ENCODE data around the gene SCLY.
"Not testable (repeated sequence)": the region's sequence is repeated elsewhere in the genome, so short reads cannot be mapped to it uniquely, and the experiment has no call there.

Gene SCLY

DNA sequence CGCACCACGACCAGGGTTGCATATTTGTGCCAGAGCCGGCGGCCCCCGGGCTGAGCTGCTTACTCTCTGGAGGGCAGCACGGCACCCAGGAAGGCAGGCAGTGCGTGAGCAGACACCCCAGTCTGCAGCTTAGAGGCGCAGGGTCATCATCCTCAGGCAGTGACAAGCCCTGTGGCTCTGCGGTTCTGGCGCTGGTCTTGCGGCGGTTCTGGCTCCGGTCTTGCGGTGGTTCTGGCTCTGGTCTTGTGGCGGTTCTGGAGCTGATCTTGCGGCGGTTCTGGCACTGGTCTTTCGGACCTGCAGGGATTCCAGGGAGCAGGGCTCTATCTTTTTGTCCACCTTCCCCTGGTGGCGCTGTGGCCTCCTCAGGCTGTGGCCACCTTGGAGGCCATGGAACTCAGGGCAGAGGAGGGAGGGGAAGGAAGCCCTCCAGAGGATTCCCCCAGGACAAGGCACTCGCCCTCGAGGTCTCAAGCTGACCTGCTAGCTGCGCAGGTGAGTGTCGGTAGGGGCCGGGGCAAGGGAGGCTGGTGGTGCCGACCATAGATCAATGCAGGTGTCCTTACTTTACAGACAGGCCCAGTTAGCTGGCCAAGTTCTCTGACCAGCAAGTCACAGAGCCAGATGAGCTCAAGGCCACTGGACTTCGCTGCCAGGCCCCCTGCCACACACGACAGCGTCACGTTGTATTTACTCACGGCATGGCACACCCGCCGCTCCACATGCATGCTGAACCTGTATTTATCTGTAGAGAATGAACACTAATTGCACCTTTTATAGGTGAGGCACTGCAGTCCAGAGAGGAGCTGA, 54.3 kb downstream of the SCLY start:
- no peak for DNase-seq

DNA sequence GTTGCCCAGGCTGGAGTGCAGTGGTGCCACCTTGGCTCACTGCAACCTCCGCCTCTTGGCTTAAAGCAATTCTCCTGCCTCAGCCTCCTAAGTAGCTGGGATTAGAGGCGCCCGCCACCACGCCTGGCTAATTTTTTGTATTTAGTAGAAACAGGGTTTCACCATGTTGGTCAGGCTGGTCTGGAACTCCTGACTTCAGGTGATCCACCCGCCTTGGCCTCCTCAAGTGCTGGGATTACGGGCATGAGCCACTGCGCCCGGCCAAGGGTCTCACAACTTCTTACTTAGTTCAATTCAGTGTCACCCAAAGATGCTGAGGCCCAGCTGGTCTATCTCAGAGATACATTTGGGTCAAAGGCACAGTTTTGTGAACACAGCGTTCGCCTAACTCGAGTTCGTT, 54.9 kb downstream of the SCLY start:
- DNase-seq, result not testable (repeated sequence)

DNA sequence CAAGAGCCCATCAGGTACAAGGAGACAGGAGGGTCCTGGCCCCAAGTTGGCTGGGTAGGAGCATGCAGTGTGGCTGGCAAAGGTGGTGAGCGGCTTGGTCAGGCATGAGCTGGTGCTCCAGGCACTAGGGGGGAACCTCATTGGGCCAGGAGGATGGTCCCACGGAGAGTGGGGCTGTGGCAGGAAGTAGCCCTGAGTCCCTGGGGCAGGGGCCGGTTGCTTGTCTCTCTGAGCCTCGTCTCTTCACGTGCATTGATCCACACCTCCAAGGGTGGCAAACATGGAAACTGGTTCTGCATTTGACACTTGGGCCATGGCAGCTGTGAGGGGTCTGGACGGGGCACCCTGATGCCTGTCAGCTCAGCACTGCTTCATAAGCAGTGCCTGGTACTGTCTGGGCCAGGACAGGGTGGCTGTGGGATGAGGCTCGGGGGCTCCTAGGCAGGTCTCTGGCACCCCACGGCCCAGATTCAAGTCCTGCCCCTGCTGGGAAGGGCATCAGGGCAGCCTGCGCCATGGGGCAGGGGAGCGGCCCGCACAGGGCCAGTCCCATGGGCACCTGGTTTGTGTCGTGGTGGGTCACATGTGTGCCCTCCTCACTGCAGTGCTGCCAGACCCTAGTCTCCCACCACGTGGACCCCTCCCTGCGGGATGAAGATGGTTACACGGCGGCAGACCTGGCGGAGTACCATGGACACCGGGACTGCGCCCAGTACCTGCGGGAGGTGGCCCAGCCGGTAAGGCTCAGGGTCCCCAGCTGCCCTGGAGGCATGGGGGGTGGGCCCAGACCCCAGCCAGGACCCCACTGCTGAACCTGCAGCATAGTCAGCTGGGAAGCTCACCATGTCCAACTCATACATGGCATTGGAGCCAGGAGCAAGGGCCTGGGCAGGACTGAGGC, 55.7 kb downstream of the SCLY start:
- no peak for DNase-seq

DNA sequence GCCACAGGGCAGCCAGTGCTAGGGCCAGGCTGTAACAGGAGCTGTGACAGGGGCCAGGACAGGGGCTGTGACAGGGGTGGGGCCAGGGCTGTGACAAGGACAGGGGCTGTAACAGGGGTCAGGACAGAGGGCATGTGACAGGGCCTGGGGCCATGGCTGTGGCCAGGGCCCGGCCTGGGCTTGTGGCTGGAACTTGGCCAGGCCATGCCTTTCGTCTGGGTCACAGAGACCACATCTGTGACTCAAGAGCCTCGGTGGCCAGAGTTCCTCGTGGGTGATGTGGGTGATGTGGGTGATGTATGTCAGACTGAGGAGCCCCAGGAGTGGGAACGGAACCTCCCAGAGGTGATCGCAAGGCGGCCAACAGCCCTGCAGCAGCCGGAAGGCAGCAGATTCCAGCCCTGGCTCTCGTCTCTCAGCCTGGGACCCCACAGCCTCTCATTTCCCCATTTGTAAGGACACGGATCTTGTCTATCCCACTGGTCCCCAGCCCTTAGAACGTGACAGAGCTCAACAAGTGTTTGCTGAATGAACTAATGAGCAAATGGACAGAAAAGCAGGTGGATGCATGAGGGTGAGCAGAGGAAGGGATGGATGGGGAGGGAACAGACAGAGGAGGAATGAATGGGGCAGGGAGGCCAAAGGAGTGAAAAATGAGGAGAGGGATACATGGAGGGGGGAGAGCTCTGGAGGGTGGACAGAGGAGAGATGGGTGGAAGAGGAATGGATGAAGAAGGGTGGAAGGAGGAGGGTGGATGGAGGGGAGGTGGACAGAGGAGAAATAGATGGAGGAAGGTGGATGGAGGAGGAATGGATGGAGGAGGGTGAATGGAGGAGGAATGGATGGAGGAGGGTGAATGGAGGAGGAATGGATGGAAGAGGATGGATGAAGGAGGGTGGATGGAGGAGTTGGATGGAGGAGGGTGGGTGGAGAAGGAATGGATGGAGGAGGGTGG, 56.7 kb downstream of the SCLY start:
- DNase-seq, result no peak

DNA sequence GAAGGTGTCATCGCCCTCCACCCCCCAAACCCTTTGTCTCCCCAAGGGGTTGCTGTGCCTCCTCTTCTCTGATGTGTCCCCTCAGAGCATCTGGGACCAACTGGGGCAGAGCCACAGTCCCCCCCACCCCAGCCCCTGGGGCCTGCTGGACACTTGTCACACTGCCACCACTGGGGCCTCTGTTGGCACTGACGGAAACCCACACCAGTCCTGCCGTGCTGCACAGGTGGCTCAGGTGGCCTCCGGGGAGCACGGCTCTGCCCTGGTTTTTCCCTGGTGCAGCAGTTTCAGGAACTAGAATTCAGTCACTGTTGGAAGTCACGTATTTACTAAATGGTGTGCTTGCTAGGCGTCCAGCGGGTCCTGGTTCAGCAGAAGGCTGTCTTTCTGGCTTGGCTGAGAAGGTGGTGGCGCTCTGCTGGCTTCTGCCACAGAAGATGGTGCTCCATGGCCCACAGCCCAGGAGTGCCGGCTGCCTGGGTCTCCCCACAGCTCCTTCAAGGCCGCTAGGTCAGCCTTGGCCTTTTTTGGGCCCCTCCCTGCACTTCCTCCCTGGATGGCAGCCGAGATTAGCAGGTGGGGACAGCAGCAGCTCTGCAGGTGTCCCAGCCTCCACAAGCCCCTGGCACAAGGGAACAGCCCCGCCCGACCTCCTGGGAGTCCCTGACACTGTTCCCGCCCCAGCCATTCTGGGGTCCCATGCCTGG, 59.1 kb downstream of the SCLY start:
- no peak for DNase-seq

DNA sequence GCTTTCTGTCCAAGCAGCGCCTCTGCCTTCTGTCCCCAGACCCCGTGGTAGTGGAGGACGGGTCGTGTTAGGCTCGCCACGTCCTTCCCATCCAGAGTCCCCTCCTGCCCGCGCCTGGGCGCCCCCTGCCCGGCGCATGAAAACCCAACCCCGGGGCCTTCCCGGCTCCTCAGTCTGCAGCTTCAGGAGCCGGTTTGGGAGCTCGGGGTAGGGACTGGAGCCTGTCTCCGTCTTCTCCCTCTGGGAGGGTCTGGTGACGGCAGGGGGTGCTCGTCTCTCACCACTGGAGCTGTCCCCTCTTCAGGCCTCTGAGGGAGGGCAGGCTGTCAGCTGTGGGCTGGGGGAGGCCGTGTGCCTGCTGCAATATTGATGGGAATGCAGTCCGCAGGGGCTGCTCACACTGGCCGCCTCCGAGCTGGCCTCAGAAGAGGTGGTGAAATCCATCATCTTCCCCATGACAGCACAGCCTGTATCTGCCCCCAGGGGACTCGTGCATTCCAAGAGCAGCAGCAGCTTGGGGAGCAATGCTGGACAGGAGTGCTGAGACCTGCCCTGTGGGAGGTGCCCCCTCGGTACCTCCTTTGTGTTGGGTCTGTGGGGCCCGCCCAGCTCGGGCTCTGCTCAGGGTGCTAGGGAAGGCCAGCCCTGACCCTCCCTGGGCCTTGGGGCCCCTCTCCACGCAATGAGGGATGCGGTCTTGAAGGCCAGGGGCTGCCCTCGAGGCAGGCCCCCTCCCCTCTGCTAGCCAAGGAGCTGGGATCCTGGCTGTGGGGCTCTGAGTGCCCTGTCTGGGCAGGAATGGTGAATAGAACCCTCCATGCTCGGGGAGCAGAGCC, 59.9 kb downstream of the SCLY start:
- DNase-seq, result no peak

DNA sequence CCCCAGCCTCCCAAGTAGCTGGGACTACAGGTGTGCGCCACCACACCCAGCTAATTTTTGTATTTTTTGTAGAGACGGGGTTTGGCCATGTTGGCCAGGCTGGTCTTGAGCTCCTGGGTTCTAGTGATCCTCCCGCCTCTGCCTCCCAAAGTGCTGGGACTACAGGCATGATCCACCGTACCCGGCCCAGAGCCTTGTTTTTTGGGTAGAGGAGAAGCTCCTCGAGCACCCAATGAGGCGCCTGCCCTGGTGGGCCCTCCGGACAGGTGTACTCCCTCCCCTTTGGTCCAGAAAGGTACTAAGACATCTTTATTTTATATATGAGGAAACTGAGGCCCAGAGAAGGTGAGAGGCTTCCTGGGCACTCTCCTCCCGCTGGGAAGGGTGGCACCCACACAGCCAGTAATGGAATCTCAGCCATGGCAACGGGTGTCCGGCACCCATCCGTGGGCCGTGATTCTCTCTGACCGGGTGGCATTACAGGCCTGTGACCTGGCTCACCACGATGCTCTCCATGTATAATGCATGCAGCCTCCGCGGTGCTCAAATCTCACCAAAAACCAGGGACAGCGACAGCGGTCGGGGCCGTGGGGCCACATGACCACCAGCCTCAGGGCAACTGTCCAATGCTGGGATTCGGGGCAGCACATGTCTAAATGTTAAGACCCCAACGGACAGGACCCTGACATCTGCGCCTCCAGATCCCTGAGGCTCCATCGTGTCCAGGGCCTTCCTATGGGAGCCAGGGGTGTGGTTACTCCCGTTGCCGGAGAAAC, 60.9 kb downstream of the SCLY start:
- no peak for DNase-seq

DNA sequence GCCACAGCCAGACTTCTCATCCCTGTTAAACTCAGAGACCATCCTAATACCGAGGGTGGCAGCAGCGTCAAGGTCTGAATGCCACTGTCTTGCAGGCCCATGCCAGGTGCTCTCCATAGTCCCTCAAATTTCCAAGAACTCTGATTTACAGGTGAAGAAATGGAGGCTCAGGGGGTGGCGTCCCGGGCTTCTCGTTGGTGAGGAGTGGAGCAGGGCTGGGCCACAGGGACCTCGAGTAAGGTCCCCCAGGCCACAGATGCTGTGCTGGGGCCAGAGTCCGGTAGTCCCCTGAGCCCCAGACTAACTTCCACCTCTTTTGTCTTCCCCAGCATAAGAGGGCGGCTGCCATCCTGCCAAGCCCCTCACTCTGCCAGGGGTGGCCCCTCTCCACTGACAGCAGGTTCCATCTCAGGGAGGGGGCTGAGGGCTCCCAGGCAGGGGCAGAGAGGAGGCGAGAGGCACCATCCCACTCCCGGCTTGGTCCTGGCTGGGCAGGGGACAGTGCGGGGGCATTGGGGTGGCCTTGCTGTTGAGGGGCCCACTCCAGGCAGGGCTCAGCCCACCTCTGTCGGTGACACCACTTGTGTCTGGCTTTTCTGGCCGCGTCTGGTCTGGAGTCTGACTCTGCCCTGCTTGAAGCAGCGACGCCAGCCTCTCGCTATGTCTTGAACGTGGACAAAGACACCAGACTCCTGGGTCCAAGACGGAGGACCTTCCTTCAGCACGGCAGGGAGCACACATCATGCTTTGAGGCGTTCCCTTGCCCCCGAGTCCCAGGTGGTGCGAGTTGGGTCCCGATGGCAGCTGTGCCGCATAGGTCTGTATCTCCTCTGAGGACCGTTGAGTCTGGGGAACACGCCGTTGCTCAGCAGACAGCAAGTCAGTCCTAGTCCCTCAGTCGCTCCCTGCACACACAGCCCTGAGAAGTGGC, 61.8 kb downstream of the SCLY start:
- no peak for DNase-seq

DNA sequence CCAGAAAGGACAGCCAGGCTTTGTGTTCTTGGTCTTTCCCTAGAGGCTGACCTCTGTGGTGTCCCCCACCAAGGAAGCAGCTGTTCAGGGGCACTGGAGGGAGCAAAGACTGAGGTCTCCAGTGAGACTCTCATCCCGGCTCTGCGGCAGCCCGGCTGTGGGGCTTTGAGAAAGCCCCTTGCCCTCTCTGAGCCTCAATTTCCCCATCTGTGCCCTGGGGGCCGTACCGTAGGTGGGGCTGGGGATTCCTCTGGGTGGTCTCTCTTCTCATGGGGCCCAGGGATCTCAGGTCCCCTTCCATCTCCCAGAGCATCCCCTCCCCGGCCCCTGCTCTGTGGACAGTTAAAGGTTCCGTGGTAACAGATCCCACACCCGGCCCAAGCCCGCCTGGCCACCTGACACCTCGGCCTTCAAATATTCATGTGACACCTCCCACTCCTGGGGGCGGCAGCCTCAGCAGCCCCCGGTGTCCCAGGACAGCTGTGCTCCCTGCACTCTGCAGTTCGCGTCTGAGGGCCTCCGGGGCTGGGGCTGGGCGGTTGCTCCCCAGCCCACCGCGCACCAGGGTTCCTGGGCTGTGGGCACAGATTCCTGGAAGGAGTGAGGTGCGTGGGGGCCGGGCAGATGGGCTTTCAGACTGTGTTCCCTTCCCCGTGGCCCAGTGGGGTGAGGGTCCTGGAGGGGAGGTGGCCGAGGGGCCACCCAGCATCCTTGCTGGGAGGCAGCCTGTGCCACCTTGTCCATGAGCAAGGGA, 62.6 kb downstream of the SCLY start:
- DNase-seq, result no peak

DNA sequence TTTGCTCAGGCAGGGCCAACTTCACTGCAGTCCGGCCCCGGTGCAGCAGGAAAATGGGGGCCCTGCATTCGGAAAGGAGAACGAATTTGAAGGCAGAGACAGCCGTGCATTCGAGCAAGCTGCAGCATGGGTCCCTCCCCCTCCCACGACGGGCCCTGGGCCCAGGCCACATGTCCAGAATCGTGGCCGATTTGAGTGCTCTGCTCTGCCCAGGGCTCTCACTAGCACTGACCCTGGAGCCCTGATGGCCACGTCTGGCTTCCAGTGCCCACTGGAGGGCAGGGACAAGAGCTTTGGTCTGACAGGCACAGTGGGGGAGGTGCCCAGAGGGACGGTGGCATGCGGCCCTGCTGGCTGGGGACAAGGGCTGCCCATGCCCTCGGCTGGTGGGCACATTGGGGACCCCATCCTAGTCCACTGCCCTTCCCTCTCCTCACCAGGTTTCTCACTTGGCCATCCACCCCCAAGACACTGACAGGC, 63.2 kb downstream of the SCLY start:
- DNase-seq, result no peak

DNA sequence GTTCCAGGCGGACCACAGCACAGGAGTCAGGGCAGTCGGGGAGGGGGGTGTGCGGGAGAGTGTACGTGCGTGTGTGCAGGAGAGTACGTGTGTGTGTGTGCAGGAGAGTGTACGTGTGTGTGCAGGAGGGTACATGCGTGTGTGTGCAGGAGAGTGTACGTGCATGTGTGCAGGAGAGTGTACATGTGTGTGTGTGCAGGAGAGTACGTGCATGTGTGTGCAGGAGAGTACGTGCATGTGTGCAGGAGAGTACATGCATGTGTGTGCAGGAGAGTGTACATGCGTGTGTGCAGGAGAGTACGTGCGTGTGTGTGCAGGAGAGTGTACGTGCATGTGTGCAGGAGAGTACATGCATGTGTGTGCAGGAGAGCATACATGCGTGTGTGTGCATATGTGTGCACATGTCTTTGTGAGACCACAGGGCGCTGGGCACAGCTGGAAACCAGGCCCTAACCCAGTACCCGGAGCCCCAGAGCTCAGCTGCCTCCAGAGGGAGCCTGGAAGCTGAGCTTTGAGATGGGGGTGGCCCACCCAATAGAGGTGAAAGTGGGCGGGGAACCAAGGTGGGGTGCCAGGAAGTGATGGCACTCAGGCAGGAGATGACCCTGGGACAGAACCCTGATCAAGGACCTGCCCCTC, 63.8 kb downstream of the SCLY start:
- DNase-seq, result no peak

DNA sequence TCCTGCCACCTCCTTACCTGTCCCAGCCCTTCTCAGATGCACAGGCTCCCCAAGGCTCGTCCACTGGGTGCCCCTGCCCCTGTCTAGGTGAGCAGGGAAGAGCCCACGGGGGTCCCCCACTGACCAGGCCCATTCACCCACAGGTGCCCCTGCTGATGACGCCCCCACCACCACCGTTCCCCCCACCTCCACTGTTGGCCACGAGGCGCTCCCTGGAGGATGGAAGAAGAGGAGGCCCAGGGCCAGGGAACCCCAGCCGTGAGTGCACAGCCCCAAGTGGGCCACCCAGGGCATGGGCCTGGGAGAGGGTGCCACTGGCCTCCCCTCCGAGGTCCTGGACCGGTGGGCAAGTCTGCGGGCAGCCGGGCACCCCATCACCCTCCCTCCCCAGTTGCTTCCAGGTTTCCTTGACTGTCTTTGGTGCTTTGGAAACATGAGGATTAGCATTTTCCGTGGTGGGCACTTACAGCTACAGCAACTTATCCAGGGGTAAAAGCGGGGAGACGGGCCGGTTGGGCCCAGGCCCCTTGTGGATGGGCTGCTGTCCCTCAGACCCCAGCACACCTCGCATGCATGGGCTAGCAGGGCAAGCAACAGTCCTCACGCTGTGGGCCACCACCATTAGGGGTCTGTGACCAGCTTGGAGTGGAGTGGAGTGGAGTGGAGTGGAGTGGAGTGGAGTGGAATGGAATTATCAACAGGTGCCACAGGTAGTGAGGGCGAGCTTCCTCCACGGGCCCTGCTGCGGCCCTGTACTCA, 64.5 kb downstream of the SCLY start:
- DNase-seq, result no peak

DNA sequence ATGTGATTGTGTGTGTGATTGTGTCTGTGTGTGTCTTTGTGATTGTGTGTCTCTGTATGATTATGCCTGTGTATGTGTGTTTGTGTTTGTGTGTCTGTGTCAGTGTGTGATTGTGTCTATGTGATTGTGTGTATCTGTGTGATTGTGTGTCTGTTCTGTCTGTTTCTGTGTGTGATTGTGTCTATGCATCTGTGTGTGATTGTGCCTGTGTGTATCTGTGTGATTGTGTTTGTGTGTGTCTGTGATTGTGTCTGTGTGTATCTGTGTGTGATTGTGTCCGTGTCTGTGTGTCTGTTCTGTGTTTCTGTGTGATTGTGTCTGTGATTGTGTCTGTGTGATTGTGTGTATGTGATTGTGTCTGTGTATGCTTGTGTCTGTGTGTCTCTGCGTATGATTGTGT, 65.5 kb downstream of the SCLY start:
- DNase-seq, result no peak

DNA sequence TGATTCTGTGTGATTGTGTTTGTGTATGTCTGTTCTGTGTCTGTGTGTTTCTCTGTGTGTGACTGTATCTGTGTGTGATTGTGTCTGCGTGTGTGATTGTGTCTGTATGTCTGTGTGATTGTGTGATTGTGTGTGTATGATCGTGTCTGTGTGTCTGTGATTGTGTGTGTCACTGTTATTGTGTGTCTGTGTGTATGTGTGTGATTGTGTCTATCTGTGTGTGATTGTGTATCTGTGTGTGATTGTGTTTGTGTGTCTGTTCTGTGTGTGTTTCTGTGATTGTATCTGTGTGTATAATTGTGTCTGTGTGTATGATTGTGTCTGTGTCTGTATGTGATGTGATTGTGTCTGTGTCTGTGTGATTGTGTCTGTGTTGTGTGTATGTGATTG, 66.0 kb downstream of the SCLY start:
- DNase-seq, result no peak

DNA sequence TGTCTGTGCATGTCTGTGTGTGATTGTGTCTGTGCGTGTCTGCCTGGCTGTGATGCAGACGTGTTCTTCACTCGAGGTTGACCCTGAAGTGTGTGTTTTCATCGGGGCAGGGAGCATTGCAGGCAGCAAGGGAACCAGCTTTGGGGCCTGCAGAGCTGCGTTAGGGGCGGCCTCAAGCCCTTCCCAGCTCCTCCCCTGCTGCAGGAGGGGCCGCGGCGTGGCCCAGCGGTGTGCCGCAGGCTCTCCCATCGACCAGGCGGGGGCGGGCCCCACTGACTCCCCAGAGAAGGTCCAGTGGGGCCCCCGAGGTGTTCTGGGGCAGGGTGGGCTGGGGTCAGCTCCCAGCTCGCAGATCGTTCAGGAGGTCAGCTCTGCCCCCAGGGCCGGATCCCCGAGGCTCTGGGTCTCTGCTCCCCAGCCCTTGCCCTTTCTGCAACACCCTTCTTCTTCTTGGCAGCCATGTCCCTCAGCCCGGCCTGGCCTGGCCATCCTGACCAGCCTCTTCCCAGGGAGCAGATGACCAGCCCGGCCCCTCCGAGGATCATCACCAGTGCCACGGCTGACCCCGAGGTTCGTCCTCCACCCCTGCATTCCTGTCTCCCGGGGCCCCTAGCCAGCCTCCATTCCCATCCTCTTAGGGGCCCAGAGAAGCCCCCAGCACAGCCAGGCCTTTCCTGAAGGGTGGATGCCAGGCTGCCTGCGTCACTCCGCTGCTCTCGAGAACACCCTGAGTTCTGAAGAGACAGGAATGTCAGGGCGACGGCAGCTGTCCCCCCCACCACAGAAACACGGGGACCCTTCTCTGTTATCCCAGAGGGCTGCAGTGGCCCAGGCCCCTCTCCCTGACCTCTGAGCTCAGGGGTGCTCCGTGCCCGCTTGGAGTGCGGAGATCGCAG, 66.6 kb downstream of the SCLY start:
- no peak for DNase-seq

DNA sequence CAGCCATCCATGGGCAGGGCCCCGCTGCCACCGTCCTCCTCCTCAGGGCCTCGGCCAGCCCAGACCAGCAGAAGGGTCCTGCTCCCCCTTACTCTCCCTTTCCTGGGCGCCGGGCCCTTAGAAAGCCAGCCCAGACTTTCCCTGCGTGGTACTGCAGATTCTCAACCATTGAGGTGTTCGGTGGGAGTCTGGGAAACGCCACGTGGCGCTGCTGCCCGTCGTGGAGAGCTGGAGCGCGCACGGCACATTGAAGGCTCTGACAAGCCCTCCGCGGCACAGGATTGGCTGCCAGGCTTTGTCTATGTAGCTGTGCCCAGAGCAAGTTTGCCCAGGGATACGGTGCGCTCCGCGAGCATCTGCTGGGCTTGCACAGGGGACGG, 67.2 kb downstream of the SCLY start:
- DNase-seq, result no peak
